Lung (tissue), 13 donors: ENCODE measurements around the gene GGA1. TPM values are rescaled to one million over a fixed set of nuclear protein-coding genes. Genes with fewer than 3 reads are reported as not detected.

Experiments
- ATAC-seq: fragments of 200-7000 bp; cut with Tn5 transposase; one replicate; pipeline ENCODE4 v1.9.1; 2020; ENCODE audit warnings: moderate number of reproducible peaks; ENCODE audit not compliant: insufficient read depth, low FRiP score
- DNase-seq, 3 donors: peaks; one replicate each; pipeline ENCODE4 v3.0.0-alpha.2; 2013 to 2017
- H3K27ac ChIP-seq, 2 donors: one replicate each; pipeline ENCODE4 v1.5.1; 2013; ENCODE audit warnings: mild to moderate bottlenecking in 2 of 2, moderate library complexity in 2 of 2, control low read depth in 1 of 2, inconsistent platforms in 1 of 2, low read depth in 1 of 2, low read length in 1 of 2
- H3K27me3 ChIP-seq, 3 donors: one replicate each; pipeline ENCODE4 v1.5.1; 2013; ENCODE audit warnings: low read length in 2 of 3; ENCODE audit not compliant: control insufficient read depth in 3 of 3, insufficient read depth in 3 of 3
- H3K36me3 ChIP-seq, 4 donors: one replicate each; pipeline ENCODE4 v1.5.1; 2013; ENCODE audit warnings: low read length in 4 of 4, mild to moderate bottlenecking in 1 of 4, moderate library complexity in 1 of 4; ENCODE audit not compliant: control insufficient read depth in 4 of 4, insufficient read depth in 4 of 4
- H3K4me1 ChIP-seq, 5 donors: one replicate each; pipeline ENCODE4 v1.5.1; 2013; ENCODE audit warnings: low read length in 5 of 5, mild to moderate bottlenecking in 2 of 5, moderate library complexity in 1 of 5; ENCODE audit not compliant: control insufficient read depth in 5 of 5, insufficient read depth in 5 of 5
- H3K4me3 ChIP-seq: one replicate; pipeline ENCODE4 v1.5.1; 2013; ENCODE audit warnings: mild to moderate bottlenecking, control low read depth, moderate library complexity
- H3K9ac ChIP-seq, 2 donors: one replicate each; pipeline ENCODE4 v1.5.1; 2013; ENCODE audit warnings: low read length in 2 of 2, control low read depth in 1 of 2; ENCODE audit not compliant: insufficient read depth in 1 of 2
- H3K9me3 ChIP-seq, 4 donors: one replicate each; pipeline ENCODE4 v1.5.1; 2013; ENCODE audit warnings: low read length in 3 of 4, mild to moderate bottlenecking in 1 of 4, moderate library complexity in 1 of 4; ENCODE audit not compliant: control insufficient read depth in 4 of 4, insufficient read depth in 3 of 4
- CTCF ChIP-seq: IDR thresholded peaks from 2 replicates; pipeline ENCODE4 v1.5.1; 2012; ENCODE audit warnings: mild to moderate bottlenecking; ENCODE audit errors: control extremely low read depth, extremely low read depth
- WGBS, 2 donors: extraction: QIAGEN DNeasy Blood & Tissue Kit; methylation state at CpG; one replicate each; pipeline ENCODE4 v1.1.7; 2013; 5-methylcytosine and 5-hydroxymethylcytosine counted together
- polyA plus RNA-seq, 2 donors: library from polyadenylated mRNA; stranded (reverse); fragments of 200-250 nt; gene quantifications; one replicate each; pipeline ENCODE4 v1.2.1, GENCODE V29; 2013
- small RNA-seq: library from RNA; depleted of rRNA; stranded (forward); fragments of <200 nt; gene quantifications from one replicate; pipeline ENCODE3, GENCODE V24; 2014; ENCODE audit warnings: low replicate concordance
- total RNA-seq, 2 donors: library from RNA; depleted of rRNA in 1 of 2; stranded (reverse); fragments of >200 nt in 1 of 2; gene quantifications; one replicate each; pipeline ENCODE4 v1.2.1, GENCODE V29; 2014 to 2021
- donor health status: control.
- donor health status: control.
- donor health status: Bipolar disorder and iron deficiency.
- donor health status: healthy.
- donor health status: DM: yes; HTN: yes; CAD: no.

The GGA1 gene
- total and polyA plus RNA-seq, 4 donors = 51.5 to 72.4 (median 57.5) TPM

- H3K36me3 ChIP-seq = peaks cover 0 to 7% (median 4%) of the 10 kb centered on the region in 4 donors
- DNase-seq (peak; percentile 73 to 76 (median 75)), ATAC-seq (no peak)
- peak; percentile 68 for TF ChIP-seq CTCF
- H3K4me1 ChIP-seq = peaks cover 0 to 8% (median 5%) of the 10 kb centered on the region in 5 donors
- no peaks in the 10 kb centered on the region for H3K27me3 ChIP-seq
- no peaks in the 10 kb centered on the region for H3K9me3 ChIP-seq
- no peak overlapping the region for H3K27ac ChIP-seq
- 24 to 31% methylated on average over 6 of the region's 6 CpGs for WGBS, 2 donors
- no peak overlapping the region for H3K9ac ChIP-seq
- no peak overlapping the region for H3K4me3 ChIP-seq
These were observed 73.0 kb downstream of the GGA1 start for GRCh38 chr22:37681556-37682049.

Small RNA genes lying within 50 kb of the gene (small RNA-seq; reads per million reads assigned to genes)
- gene RF00017 (not detected), gene RN7SL385P (not detected)

Other genes with a start within 250 kb of the GGA1 start
- gene ELFN2, start 181.4 kb upstream of the GGA1 start, total RNA-seq = 1 to 10 TPM; 1.5 to 6.8 TPM
- 1 to 10 TPM in 1 of 2 donors, under 1 TPM in 1; 0.62 to 1.6 TPM for gene ELFN2, start 181.4 kb upstream of the GGA1 start, polyA plus RNA-seq
- gene MFNG, start 122.5 kb upstream of the GGA1 start, total RNA-seq = 10 to 100 TPM; 16.9 to 45.2 TPM
- gene MFNG, start 122.5 kb upstream of the GGA1 start, polyA plus RNA-seq = 10 to 100 TPM; 14.3 to 46.7 TPM
- gene CARD10, start 89.4 kb upstream of the GGA1 start, total RNA-seq = 10 to 100 TPM; 12.0 to 16.3 TPM
- gene CARD10, start 89.4 kb upstream of the GGA1 start, polyA plus RNA-seq = 1 to 10 TPM; 6.8 to 8.4 TPM
- gene CDC42EP1, start 48.4 kb upstream of the GGA1 start, total RNA-seq = 10 to 100 TPM; 23.9 to 77.0 TPM
- 10 to 100 TPM; 39.8 to 64.1 TPM for gene CDC42EP1, start 48.4 kb upstream of the GGA1 start, polyA plus RNA-seq
- gene LGALS2, start 28.7 kb upstream of the GGA1 start, total RNA-seq = 1 to 10 TPM in 1 of 2 donors, under 1 TPM in 1; 0.89 to 3.1 TPM
- gene LGALS2, start 28.7 kb upstream of the GGA1 start, polyA plus RNA-seq = 1 to 10 TPM; 2.4 to 4.3 TPM
- 10 to 100 TPM; 14.8 to 20.2 TPM for gene SH3BP1, start 30.8 kb downstream of the GGA1 start, total RNA-seq
- 10 to 100 TPM; 15.9 to 20.0 TPM for gene SH3BP1, start 30.8 kb downstream of the GGA1 start, polyA plus RNA-seq
- 1 to 10 TPM; 5.7 to 7.4 TPM for gene PDXP, start 49.9 kb downstream of the GGA1 start, total RNA-seq
- 1 to 10 TPM; 4.4 to 7.3 TPM for gene PDXP, start 49.9 kb downstream of the GGA1 start, polyA plus RNA-seq
- gene LGALS1, start 66.8 kb downstream of the GGA1 start, total RNA-seq = 100 to 1,000 TPM; 347 to 797 TPM
- 1,000 to 10,000 TPM; 1,097 to 1,622 TPM for gene LGALS1, start 66.8 kb downstream of the GGA1 start, polyA plus RNA-seq
- 10 to 100 TPM; 14.5 to 27.4 TPM for gene NOL12, start 77.5 kb downstream of the GGA1 start, total RNA-seq
- gene NOL12, start 77.5 kb downstream of the GGA1 start, polyA plus RNA-seq = 10 to 100 TPM; 31.5 to 37.0 TPM
- gene TRIOBP, start 88.2 kb downstream of the GGA1 start, total RNA-seq = 100 to 1,000 TPM in 1 of 2 donors, 10 to 100 TPM in 1; 99.3 to 105 TPM
- 10 to 100 TPM; 37.1 to 70.7 TPM for gene TRIOBP, start 88.2 kb downstream of the GGA1 start, polyA plus RNA-seq
- 10 to 100 TPM; 11.7 to 17.2 TPM for gene GCAT, start 199.1 kb downstream of the GGA1 start, total RNA-seq
- 10 to 100 TPM in 1 of 2 donors, 1 to 10 TPM in 1; 9.3 to 31.1 TPM for gene GCAT, start 199.1 kb downstream of the GGA1 start, polyA plus RNA-seq
- not detected for gene GALR3, start 214.5 kb downstream of the GGA1 start, total RNA-seq
- not detected for gene GALR3, start 214.5 kb downstream of the GGA1 start, polyA plus RNA-seq
- 10 to 100 TPM; 19.8 to 31.8 TPM for gene ANKRD54, start 235.5 kb downstream of the GGA1 start, total RNA-seq
- gene ANKRD54, start 235.5 kb downstream of the GGA1 start, polyA plus RNA-seq = 10 to 100 TPM; 19.3 to 20.2 TPM
- 100 to 1,000 TPM; 281 to 420 TPM for gene EIF3L, start 240.6 kb downstream of the GGA1 start, total RNA-seq
- 100 to 1,000 TPM; 175 to 224 TPM for gene EIF3L, start 240.6 kb downstream of the GGA1 start, polyA plus RNA-seq